Stimulated activated CD8-positive, alpha-beta memory T cell treated with anti-CD3 and anti-CD28 coated beads, Interleukin-2, amount 100 ng/mL, for 48 hours (primary cell): ENCODE results near the gene EFNA3.
A peak's percentile ranks its signal among the peaks of the same experiment; 100 is the strongest.

ENCODE experiments used
- DNase-seq, 2 donors: peaks; one replicate each; pipeline ENCODE4 v3.0.0-alpha.2; 2020; ENCODE audit warnings: low read depth in 2 of 2

Gene EFNA3

GRCh38 chr1:155083865-155084721 lies 5.5 kb downstream of the EFNA3 start:
- no peak for DNase-seq

GRCh38 chr1:155084722-155085503 lies 6.3 kb downstream of the EFNA3 start:
- peak; percentile 87 to 92 for DNase-seq

GRCh38 chr1:155085504-155086127 lies 7.0 kb downstream of the EFNA3 start:
- peak; percentile 67 to 73 for DNase-seq

GRCh38 chr1:155086128-155086741 lies 7.6 kb downstream of the EFNA3 start:
- DNase-seq: peak; percentile 73 to 81

DNA sequence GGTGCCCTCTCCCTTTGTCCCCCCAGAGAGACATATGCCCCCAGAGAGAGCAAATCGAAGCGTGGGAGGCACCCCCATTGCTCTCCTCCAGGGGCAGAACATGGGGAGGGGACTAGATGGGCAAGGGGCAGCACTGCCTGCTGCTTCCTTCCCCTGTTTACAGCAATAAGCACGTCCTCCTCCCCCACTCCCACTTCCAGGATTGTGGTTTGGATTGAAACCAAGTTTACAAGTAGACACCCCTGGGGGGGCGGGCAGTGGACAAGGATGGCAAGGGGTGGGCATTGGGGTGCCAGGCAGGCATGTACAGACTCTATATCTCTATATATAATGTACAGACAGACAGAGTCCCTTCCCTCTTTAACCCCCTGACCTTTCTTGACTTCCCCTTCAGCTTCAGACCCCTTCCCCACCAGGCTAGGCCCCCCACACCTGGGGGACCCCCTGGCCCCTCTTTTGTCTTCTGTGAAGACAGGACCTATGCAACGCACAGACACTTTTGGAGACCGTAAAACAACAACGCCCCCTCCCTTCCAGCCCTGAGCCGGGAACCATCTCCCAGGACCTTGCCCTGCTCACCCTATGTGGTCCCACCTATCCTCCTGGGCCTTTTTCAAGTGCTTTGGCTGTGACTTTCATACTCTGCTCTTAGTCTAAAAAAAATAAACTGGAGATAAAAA lies 8.4 kb downstream of the EFNA3 start:
- no peak for DNase-seq

GRCh38 chr1:155091071-155092051 lies 12.7 kb downstream of the EFNA3 start:
- DNase-seq: peak; percentile 72 to 76

DNA sequence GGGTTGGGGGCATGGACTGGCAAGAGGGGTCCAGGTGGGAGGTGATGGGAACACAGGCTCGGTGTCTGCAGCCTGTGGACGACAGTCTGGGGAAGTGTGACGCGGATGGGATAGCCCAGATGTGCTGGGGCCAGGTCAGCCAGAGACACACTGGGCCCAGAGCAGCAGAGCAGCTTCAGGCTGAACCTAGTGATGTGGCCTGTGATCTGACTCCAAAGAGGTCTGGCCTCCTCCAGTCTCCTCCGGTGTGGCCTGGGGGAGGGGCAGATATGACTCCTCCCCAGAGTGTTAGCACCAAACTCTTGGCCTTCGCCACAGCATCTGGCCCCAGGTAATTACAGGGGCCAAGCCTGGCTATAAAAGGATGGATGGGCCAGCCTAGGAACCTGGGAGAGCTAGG lies 13.5 kb downstream of the EFNA3 start:
- no peak for DNase-seq

DNA sequence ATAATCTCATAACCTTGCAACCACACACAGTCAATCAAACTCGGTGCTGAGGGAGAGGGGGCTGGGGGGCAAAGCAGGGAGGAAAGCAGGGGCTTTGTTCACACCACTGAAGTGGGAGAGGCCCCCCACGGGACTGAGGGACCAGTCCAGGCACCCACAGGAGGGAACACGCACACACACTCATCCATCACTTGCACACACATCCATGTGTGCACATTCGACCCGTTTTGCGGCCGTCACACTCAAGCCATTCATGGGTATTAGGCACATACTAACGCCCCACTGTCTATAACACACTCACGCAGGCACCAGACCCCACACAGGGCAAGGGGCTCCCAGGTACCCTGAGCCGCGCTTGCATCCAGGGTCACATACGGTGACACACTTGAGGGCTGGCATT lies 14.0 kb downstream of the EFNA3 start:
- no peak for DNase-seq

DNA sequence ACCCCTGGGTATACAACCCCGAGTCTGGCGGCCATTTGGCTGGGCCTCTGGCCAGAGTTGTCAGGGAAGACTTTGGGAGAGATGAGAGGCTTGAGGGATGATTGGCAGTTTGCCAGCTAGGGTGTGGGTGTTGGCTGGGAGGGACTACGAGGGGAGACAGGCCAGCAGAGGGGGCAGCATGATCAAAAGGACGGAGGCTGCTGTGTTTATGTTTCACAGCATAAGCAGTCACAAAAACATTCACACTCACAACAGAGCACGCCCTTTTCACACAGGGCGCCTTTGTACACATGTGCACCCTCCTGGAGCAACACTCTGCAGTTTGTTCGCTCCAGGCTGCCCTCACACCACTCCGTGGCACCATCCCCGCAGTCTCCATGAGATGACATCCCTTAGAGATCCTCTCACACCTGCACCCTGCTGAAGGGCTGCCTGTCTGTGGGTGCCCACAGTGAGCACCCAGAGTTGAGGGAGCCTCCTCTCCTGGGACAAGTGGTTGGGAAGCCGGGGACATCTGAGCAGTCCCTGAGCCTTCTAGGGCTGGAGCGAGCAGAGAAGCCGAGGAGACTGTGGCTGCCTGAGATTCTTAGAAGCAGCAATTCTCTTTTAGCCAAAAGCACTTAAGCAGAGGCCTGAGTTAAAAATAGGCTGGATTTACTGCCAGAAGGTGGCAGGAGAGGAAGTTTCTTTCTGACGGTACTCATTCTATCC lies 15.4 kb downstream of the EFNA3 start:
- no peak for DNase-seq

DNA sequence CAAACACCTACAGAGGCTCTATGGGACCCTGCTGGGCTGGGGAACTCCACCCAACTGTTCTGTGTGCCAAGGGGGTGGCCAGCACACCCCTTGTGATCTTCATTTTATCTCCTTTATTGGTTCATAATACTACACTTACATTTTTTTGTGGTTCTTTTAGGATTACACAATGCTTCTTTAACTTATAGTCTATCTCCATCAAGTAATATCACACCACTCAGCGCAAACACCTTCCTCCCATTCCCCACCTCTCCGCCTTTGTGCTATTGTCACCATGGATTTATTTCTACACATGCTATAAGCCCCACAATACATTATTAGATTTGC lies 15.9 kb downstream of the EFNA3 start:
- no peak for DNase-seq

DNA sequence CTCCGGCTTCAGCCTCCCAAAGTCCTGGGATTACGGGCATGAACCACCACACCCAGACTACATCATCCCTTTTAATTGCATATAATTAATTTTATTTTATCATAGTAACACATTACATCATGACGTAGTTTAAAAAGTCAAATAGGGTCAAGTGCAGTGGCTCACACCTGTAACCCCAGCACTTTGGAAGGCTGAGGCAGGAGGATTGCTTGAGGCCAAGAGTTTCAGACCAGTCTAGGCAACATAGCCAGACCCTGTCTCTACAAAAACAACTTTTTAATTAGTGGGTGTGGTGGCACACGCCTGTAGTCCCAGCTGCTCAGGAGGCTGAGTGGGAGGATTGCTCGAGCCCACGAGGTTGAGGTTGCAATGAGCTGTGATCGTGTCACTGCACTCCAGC lies 20.7 kb downstream of the EFNA3 start:
- DNase-seq: no peak

GRCh38 chr1:155103325-155103724 lies 24.7 kb downstream of the EFNA3 start:
- DNase-seq: no peak

- DNase-seq: no peak
Observed at GRCh38 chr1:155104605-155105534, 26.2 kb downstream of the EFNA3 start.

DNA sequence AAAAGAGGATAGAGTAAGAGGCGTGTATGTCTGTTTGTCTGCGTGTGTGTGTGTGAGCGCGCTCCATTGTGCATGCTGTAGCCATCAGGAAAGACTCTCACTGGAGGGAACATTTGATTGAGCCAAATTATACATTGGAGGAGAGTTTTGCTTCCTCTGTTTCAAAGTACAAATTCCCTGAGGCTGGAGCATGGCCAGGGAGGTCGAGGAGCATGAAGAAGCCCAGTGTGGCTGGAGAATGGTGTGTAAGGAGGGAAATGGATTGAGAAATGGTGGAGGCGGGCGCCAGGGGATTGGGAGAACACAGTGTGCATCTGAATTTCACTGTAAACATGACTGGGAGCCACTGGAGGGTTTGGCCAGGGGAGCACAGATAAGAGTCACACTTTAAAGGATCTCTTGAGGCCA lies 27.0 kb downstream of the EFNA3 start:
- DNase-seq: no peak

- DNase-seq: no peak
Observed at GRCh38 chr1:155106862-155107261, 28.2 kb downstream of the EFNA3 start.

DNA sequence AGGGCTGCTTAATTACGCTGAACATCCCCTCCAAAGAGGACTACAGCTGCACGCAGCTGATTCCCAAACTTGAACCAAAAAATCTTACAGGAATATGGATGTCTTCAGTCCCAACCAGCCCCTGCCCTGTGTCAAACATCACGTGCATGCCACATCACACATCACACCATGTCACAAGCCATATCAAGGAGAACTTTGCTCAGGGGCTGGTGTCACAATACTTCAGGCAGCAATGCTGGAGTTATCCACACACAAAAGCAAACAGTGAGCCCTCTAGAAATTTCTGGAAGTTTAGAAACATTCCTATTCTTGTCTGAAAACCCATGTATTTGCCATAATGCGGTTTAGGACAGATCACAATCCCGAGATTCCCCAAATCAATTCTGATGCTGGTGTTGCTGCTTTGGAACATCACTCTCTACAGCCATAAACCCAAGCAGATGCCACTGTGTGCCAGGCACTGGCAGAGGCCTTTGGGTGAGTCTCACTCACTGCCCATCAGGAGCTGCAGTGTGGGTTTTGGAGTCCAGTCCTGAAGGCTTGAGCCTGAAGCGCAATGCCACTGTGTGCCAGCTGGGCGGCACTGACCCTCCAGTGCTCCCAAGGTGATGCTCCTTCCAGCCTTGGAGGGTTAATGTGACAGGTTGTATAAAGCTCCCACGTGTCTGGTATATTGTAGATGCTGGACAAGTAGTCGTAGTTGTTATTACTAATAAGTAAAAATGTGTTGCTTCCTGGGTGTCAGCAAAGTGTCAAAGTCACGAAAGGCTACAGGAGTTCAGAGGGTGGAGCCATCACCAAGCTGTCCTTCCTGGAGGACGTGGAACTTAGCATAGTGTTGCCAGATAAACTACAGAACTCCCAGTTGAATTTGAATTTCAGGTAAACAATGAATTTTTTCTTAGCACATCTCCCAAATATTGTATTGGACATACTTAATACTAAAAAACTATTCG lies 28.9 kb downstream of the EFNA3 start:
- DNase-seq: no peak

- DNase-seq: no peak
Observed at GRCh38 chr1:155108296-155108695, 29.7 kb downstream of the EFNA3 start.

- no peak for DNase-seq
Observed at GRCh38 chr1:155110381-155110780, 31.7 kb downstream of the EFNA3 start.
